NT2/D1 (cell line): Measurements from ENCODE around the gene IPCEF1.

Experiments used
- SUZ12 ChIP-seq: IDR thresholded peaks from 2 replicates; pipeline ENCODE4 v1.6.1; 2011; ENCODE audit not compliant: insufficient read length, insufficient read depth; ENCODE audit errors: extremely low read depth
- ZNF274 ChIP-seq: IDR thresholded peaks from 2 replicates; pipeline ENCODE4 v1.6.1; 2011; ENCODE audit warnings: mild to moderate bottlenecking, low read depth, low read length

- no peak for TF ChIP-seq ZNF274
- TF ChIP-seq SUZ12: no peak
These were observed 21.9 kb upstream of the IPCEF1 start for GRCh38 chr6:154378518-154378917.
